Measurements from ENCODE around the gene PLPP1.

GRCh38 chr5:55481293-55481855, 53.4 kb downstream of the PLPP1 start:
- no peak for TF ChIP-seq CTCF (conservative IDR thresholded peaks at IDR 0.05)
- no peak for TF ChIP-seq ZFX (IDR thresholded peaks at IDR 0.05)

All from C4-2B (cell line).